Measurements from ENCODE around the gene TOB1.

DNA sequence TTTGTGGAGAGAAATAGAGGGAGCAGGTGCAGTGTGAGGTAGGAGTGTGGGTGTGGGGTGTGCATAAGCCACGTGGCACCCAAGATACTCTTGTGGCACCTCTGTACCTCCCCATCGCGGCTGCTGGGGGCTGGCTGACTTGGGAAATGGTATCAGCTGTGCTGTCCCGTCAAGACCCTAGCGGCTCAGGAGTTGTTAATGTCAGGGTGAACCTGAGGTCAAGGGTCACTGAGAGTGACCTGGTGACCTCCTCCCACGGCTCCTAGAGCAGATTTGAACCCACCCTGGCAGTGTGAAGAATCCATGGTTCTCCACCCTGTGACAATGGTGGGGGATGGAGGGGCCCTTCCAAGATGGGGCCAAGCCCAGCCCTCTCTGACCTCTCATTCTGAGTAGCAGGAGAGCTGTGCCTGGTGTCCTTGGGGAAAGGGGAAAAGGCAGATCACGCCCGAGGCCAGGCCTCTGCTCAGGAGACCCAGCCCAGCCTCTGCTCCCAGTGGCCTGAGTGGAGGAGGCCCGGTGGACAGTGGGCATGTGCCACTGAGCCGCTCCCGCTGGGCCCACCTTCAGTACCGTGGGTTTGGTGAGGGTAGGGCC is 33.8 kb downstream of the TOB1 start:
- TF ChIP-seq EZH2 (IDR thresholded peaks at IDR 0.05) (no peak), POLR2AphosphoS5 (IDR thresholded peaks at IDR 0.05; ENCODE audit: borderline replicate concordance, low read depth, low read length) (no peak), FOXP2 (optimal IDR thresholded peaks at IDR 0.05; ENCODE audit: control extremely low read depth, extremely low read length, insufficient read depth) (no peak)

Data from SK-N-MC (cell line).